Fibroblast of lung (primary cell): ENCODE data around the gene TADA2A.

ENCODE experiments used
- EZH2 ChIP-seq: IDR thresholded peaks from 2 replicates; pipeline ENCODE4 v1.5.1; 2012; ENCODE audit warnings: low read length, control low read depth, mild to moderate bottlenecking; ENCODE audit errors: missing control alignments
- TF ChIP-seq, protein P1 (sequence below), 2 donors: IDR thresholded peaks in 1 of 2; conservative IDR thresholded peaks in 1 of 2; 1 replicate in 1 of 2; 2 replicates in 1 of 2; pipeline ENCODE4 v1.5.1; 2011 to 2012; ENCODE audit warnings: low read length in 2 of 2, control low read depth in 1 of 2, inconsistent platforms in 1 of 2, low read depth in 1 of 2, mild to moderate bottlenecking in 1 of 2

DNA sequence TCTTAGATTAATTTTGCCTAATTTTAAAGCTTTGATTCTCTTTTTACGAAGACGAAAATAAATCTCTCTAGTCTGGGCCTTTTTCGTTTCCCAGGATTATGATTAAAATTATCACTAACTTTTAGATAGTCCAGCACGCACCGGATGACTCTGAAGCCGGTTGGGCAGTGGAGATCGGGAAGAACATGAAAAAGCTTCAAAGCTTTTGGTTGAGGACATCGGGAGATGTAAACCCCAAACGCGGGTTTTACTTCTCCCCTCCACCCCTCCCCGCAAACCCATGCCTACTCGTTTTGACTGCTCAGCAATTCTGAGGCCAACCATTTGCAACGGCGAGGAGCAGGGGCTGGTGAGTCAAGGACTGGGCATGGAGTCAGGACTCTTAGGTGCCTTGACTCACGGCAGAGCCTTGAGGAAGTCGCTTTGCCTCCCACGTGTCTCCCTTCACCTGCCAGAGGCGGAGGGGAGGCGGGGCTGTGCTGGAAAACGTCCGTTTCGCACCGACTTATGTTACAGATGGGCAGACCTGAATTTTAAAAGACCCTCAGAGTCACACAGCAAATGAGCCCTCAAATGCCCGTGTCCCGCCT, 82.0 kb downstream of the TADA2A start:
- TF ChIP-seq, protein P1, sequence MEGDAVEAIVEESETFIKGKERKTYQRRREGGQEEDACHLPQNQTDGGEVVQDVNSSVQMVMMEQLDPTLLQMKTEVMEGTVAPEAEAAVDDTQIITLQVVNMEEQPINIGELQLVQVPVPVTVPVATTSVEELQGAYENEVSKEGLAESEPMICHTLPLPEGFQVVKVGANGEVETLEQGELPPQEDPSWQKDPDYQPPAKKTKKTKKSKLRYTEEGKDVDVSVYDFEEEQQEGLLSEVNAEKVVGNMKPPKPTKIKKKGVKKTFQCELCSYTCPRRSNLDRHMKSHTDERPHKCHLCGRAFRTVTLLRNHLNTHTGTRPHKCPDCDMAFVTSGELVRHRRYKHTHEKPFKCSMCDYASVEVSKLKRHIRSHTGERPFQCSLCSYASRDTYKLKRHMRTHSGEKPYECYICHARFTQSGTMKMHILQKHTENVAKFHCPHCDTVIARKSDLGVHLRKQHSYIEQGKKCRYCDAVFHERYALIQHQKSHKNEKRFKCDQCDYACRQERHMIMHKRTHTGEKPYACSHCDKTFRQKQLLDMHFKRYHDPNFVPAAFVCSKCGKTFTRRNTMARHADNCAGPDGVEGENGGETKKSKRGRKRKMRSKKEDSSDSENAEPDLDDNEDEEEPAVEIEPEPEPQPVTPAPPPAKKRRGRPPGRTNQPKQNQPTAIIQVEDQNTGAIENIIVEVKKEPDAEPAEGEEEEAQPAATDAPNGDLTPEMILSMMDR (conservative IDR thresholded peaks at IDR 0.05 in 1 of 2, IDR thresholded peaks at IDR 0.05 in 1 of 2; ENCODE audit: low read depth in 1 of 2, low read length in 2 of 2): no peak
- no peak for TF ChIP-seq EZH2
